Naive thymus-derived CD4-positive, alpha-beta T cell (primary cell): ENCODE data around the gene LHX5. TPM values are rescaled to one million over a fixed set of nuclear protein-coding genes. Genes with fewer than 3 reads are reported as not detected.
A peak's percentile ranks its signal among the peaks of the same experiment; 100 is the strongest.

Experiments used
- ATAC-seq: fragments of 150-1000 bp; cut with Tn5 transposase; 2 replicates; pipeline ENCODE4 v1.10.0; 2021; ENCODE audit warnings: mild to moderate bottlenecking, moderate library complexity
- CTCF ChIA-PET: fragments of 350-600 bp; sonication (Branson Sonifier 250); formaldehyde crosslinking; loops from one replicate; lab custom pipeline; 2021; ENCODE audit warnings: antibody characterized with exemption; lab: Charles Lee
- POLR2A ChIA-PET: fragments of 350-600 bp; sonication (Branson Sonifier 250); formaldehyde crosslinking; loops from one replicate; lab custom pipeline; 2021; ENCODE audit warnings: antibody characterized with exemption, inconsistent platforms; lab: Charles Lee
- DNase-seq, 9 donors: peaks; one replicate each; pipeline versions ENCODE4 v3.0.0 to v3.0.0-alpha.2; 2020 to 2022; ENCODE audit warnings: mixed read lengths in 1 of 9
- H3K27ac ChIP-seq: one replicate; pipeline ENCODE4 v1.7.0; 2013; ENCODE audit warnings: mild to moderate bottlenecking, low read depth, low read length, moderate library complexity
- H3K27me3 ChIP-seq, 2 donors: one replicate each; pipeline ENCODE4 v1.7.0; 2013; ENCODE audit warnings: low read length in 2 of 2, mild to moderate bottlenecking in 2 of 2, moderate library complexity in 2 of 2; ENCODE audit not compliant: control insufficient read depth in 2 of 2, insufficient read depth in 2 of 2
- H3K36me3 ChIP-seq, 3 experiments: 1 replicate in 2 of 3; 2 replicates in 1 of 3; pipeline ENCODE4 v1.7.0; 2013; ENCODE audit warnings: low read length in 3 of 3, mild to moderate bottlenecking in 3 of 3, moderate library complexity in 1 of 3; ENCODE audit not compliant: insufficient read depth in 3 of 3, control insufficient read depth in 2 of 3
- H3K4me1 ChIP-seq, 2 donors: one replicate each; pipeline ENCODE4 v1.7.0; 2013; ENCODE audit warnings: low read length in 2 of 2, mild to moderate bottlenecking in 2 of 2, moderate library complexity in 1 of 2; ENCODE audit not compliant: control insufficient read depth in 2 of 2, insufficient read depth in 2 of 2
- H3K4me3 ChIP-seq: 2 replicates; pipeline ENCODE4 v1.7.0; 2013; ENCODE audit warnings: mild to moderate bottlenecking, low read length
- H3K9me3 ChIP-seq, 3 experiments: 1 replicate in 2 of 3; 2 replicates in 1 of 3; pipeline ENCODE4 v1.7.0; 2013; ENCODE audit warnings: low read length in 3 of 3; ENCODE audit not compliant: control insufficient read depth in 2 of 3
- H3K27ac Mint-ChIP-seq, 9 donors: one replicate each; pipeline ENCODE4 v1.8.0; 2020 to 2022; ENCODE audit warnings: mixed read lengths in 9 of 9, mild to moderate bottlenecking in 8 of 9, moderate library complexity in 5 of 9, inconsistent platforms in 2 of 9
- H3K27me3 Mint-ChIP-seq, 5 donors: one replicate each; pipeline ENCODE4 v1.8.0; 2021 to 2022; ENCODE audit warnings: mixed read lengths in 5 of 5, mild to moderate bottlenecking in 1 of 5
- H3K36me3 Mint-ChIP-seq, 5 donors: one replicate each; pipeline ENCODE4 v1.8.0; 2020 to 2022; ENCODE audit warnings: mixed read lengths in 5 of 5, mild to moderate bottlenecking in 3 of 5, inconsistent platforms in 1 of 5
- H3K4me1 Mint-ChIP-seq, 7 donors: one replicate each; pipeline ENCODE4 v1.8.0; 2020 to 2022; ENCODE audit warnings: mixed read lengths in 7 of 7, mild to moderate bottlenecking in 3 of 7, inconsistent platforms in 1 of 7
- H3K4me3 Mint-ChIP-seq, 10 donors: one replicate each; pipeline ENCODE4 v1.8.0; 2020 to 2022; ENCODE audit warnings: mild to moderate bottlenecking in 10 of 10, mixed read lengths in 10 of 10, moderate library complexity in 6 of 10, inconsistent platforms in 2 of 10
- H3K9me3 Mint-ChIP-seq, 11 donors: one replicate each; pipeline ENCODE4 v1.8.0; 2020 to 2022; ENCODE audit warnings: mixed read lengths in 11 of 11, mild to moderate bottlenecking in 4 of 11, inconsistent platforms in 1 of 11, moderate library complexity in 1 of 11
- intact Hi-C, 2 donors: fragments of 100-400 bp; cut with micrococcal nuclease; formaldehyde crosslinking; loops; one replicate each; pipeline ENCODE4 v1.15.1; 2023
- polyA plus RNA-seq, 2 donors: library from polyadenylated mRNA; unstranded; fragments of 300-500 nt; fragmentation: Illumina TruSeq; gene quantifications; one replicate each; pipeline ENCODE4 v1.2.3, GENCODE V29; 2021
- total RNA-seq, 6 experiments: library from RNA in 5 of 6; stranded (reverse) in 5 of 6; gene quantifications; 1 replicate in 5 of 6; 2 replicates in 1 of 6; pipeline ENCODE4 v1.2.3 and lab custom pipeline; 2021 to 2026

Gene LHX5
- total and polyA plus RNA-seq, 7 experiments from 2014 or later: not detected

- peaks cover 0 to 8% (median 0%) of the 10 kb centered on the region in 7 donors for H3K4me1 Mint-ChIP-seq
- ChIA-PET CTCF (no interaction called here), POLR2A (no interaction called here)
- H3K27me3 ChIP-seq: no peaks in the 10 kb centered on the region
- H3K9me3 Mint-ChIP-seq: peaks cover 0 to 3% (median 0%) of the 10 kb centered on the region in 11 donors
- no peak overlapping the region for H3K27ac Mint-ChIP-seq
- no peak for ATAC-seq
- no peaks in the 10 kb centered on the region for H3K36me3 Mint-ChIP-seq
- no peak overlapping the region for H3K27ac ChIP-seq
- no peaks in the 10 kb centered on the region for H3K36me3 ChIP-seq
- H3K4me1 ChIP-seq: no peaks in the 10 kb centered on the region
- intact Hi-C loops: loop anchor here in 1 of 2 donors (10.0 kb wide), 1 partner anchor 384 kb away; no protein-coding TSS in a partner anchor
- no peak overlapping the region for H3K4me3 ChIP-seq
- H3K4me3 Mint-ChIP-seq: no peak overlapping the region
- no peak for DNase-seq
- H3K9me3 ChIP-seq: no peaks in the 10 kb centered on the region
- H3K27me3 Mint-ChIP-seq: peaks cover 0 to 39% (median 6%) of the 10 kb centered on the region in 5 donors
Measured at GRCh38 chr12:113428482-113428881, 43.2 kb downstream of the LHX5 start.

GRCh38 chr12:113427882-113428281 lies 43.8 kb downstream of the LHX5 start:
- H3K27me3 ChIP-seq: no peaks in the 10 kb centered on the region
- CTCF ChIA-PET: no interaction called here
- POLR2A ChIA-PET: no interaction called here
- ATAC-seq (no peak), DNase-seq (no peak)
- no peaks in the 10 kb centered on the region for H3K36me3 ChIP-seq
- H3K4me3 ChIP-seq: no peak overlapping the region
- H3K36me3 Mint-ChIP-seq: no peaks in the 10 kb centered on the region
- H3K4me1 Mint-ChIP-seq: peaks cover 0 to 8% (median 0%) of the 10 kb centered on the region in 7 donors
- H3K4me1 ChIP-seq: no peaks in the 10 kb centered on the region
- no peak overlapping the region for H3K27ac Mint-ChIP-seq
- H3K4me3 Mint-ChIP-seq: no peak overlapping the region
- H3K27ac ChIP-seq: no peak overlapping the region
- H3K27me3 Mint-ChIP-seq: peaks cover 0 to 36% (median 6%) of the 10 kb centered on the region in 5 donors
- intact Hi-C loops: loop anchor here in 1 of 2 donors (10.0 kb wide), 1 partner anchor 383 kb away; no protein-coding TSS in a partner anchor
- peaks cover 0 to 3% (median 0%) of the 10 kb centered on the region in 11 donors for H3K9me3 Mint-ChIP-seq
- no peaks in the 10 kb centered on the region for H3K9me3 ChIP-seq

- ChIA-PET POLR2A (no interaction called here), CTCF (interaction anchor here (0.5 to 1.6 kb wide), 8 partner anchors 26 to 433 kb away, joined by 3 to 5 read pairs (median 3); no protein-coding TSS in a partner anchor)
- Mint-ChIP-seq H3K4me1 (peaks cover 0 to 18% (median 7%) of the 10 kb centered on the region in 7 donors), H3K4me3 (no peak overlapping the region), H3K9me3 (peaks cover 0 to 3% (median 0%) of the 10 kb centered on the region in 11 donors), H3K27ac (no peak overlapping the region), H3K27me3 (peaks cover 0 to 28% (median 6%) of the 10 kb centered on the region in 5 donors), H3K36me3 (no peaks in the 10 kb centered on the region)
- Histone ChIP-seq H3K27me3 (no peaks in the 10 kb centered on the region), H3K4me3 (no peak overlapping the region), H3K27ac (no peak overlapping the region), H3K9me3 (no peaks in the 10 kb centered on the region), H3K36me3 (no peaks in the 10 kb centered on the region), H3K4me1 (no peaks in the 10 kb centered on the region)
- ATAC-seq (no peak), DNase-seq (no peak)
- intact Hi-C loops: loop anchor here in 1 of 2 donors (1.0 to 10.0 kb wide), 3 partner anchors 114 to 381 kb away; no protein-coding TSS in a partner anchor
Measured at GRCh38 chr12:113425960-113426453, 45.7 kb downstream of the LHX5 start.

- Mint-ChIP-seq H3K4me1 (peaks cover 0 to 18% (median 7%) of the 10 kb centered on the region in 7 donors), H3K4me3 (no peak overlapping the region), H3K36me3 (no peaks in the 10 kb centered on the region), H3K27me3 (peaks cover 0 to 19% (median 3%) of the 10 kb centered on the region in 5 donors), H3K27ac (no peak overlapping the region), H3K9me3 (peaks cover 0 to 3% (median 0%) of the 10 kb centered on the region in 11 donors)
- CTCF ChIA-PET: interaction anchor here (0.5 to 1.6 kb wide), 9 partner anchors 27 to 432 kb away, joined by 3 to 5 read pairs (median 3); no protein-coding TSS in a partner anchor
- POLR2A ChIA-PET: no interaction called here
- no peaks in the 10 kb centered on the region for H3K27me3 ChIP-seq
- no peaks in the 10 kb centered on the region for H3K36me3 ChIP-seq
- no peak overlapping the region for H3K27ac ChIP-seq
- peak in 8 of 9 donors; percentile 13 to 60 (median 40) for DNase-seq
- H3K9me3 ChIP-seq: no peaks in the 10 kb centered on the region
- peak; percentile 51 for ATAC-seq
- intact Hi-C loops: loop anchor here in 1 of 2 donors (1.0 to 10.0 kb wide), 4 partner anchors 93 to 380 kb away; no protein-coding TSS in a partner anchor
- H3K4me1 ChIP-seq: no peaks in the 10 kb centered on the region
- no peak overlapping the region for H3K4me3 ChIP-seq
Measured at GRCh38 chr12:113424915-113425823, 46.5 kb downstream of the LHX5 start.

GRCh38 chr12:113424456-113424855 lies 47.2 kb downstream of the LHX5 start:
- Mint-ChIP-seq H3K4me1 (peaks cover 0 to 18% (median 7%) of the 10 kb centered on the region in 7 donors), H3K4me3 (no peak overlapping the region), H3K9me3 (no peaks in the 10 kb centered on the region), H3K27ac (no peak overlapping the region), H3K27me3 (peaks cover 0 to 15% (median 0%) of the 10 kb centered on the region in 5 donors), H3K36me3 (no peaks in the 10 kb centered on the region)
- POLR2A ChIA-PET: no interaction called here
- H3K4me3 ChIP-seq: no peak overlapping the region
- CTCF ChIA-PET: interaction anchor here (0.6 to 1.6 kb wide), 5 partner anchors 77 to 437 kb away, joined by 3 to 5 read pairs (median 4); no protein-coding TSS in a partner anchor
- no peak overlapping the region for H3K27ac ChIP-seq
- ATAC-seq (no peak), DNase-seq (no peak)
- no peaks in the 10 kb centered on the region for H3K36me3 ChIP-seq
- H3K4me1 ChIP-seq: no peaks in the 10 kb centered on the region
- intact Hi-C loops: loop anchor here in 1 of 2 donors (5.0 to 10.0 kb wide), 2 partner anchors 92 to 380 kb away; no protein-coding TSS in a partner anchor
- no peaks in the 10 kb centered on the region for H3K9me3 ChIP-seq
- H3K27me3 ChIP-seq: no peaks in the 10 kb centered on the region

GRCh38 chr12:113422886-113423669 lies 48.6 kb downstream of the LHX5 start:
- ChIA-PET CTCF (no interaction called here), POLR2A (no interaction called here)
- H3K27me3 Mint-ChIP-seq: peaks cover 0 to 12% (median 0%) of the 10 kb centered on the region in 5 donors
- H3K9me3 Mint-ChIP-seq: no peaks in the 10 kb centered on the region
- no peaks in the 10 kb centered on the region for H3K27me3 ChIP-seq
- no peak for ATAC-seq
- no peaks in the 10 kb centered on the region for H3K36me3 ChIP-seq
- no peaks in the 10 kb centered on the region for H3K4me1 ChIP-seq
- peak overlapping the region in 3 of 10 donors; percentile 76 to 96 (median 90) for H3K4me3 Mint-ChIP-seq
- H3K4me3 ChIP-seq: no peak overlapping the region
- no peak for DNase-seq
- peaks cover 0 to 18% (median 7%) of the 10 kb centered on the region in 7 donors for H3K4me1 Mint-ChIP-seq
- H3K27ac Mint-ChIP-seq: no peak overlapping the region
- no peaks in the 10 kb centered on the region for H3K36me3 Mint-ChIP-seq
- no peak overlapping the region for H3K27ac ChIP-seq
- no peaks in the 10 kb centered on the region for H3K9me3 ChIP-seq
- intact Hi-C loops: loop anchor here in 1 of 2 donors (5.0 to 10.0 kb wide), 2 partner anchors 91 to 378 kb away; no protein-coding TSS in a partner anchor
